GM18499 (cell line): ENCODE measurements around the gene CFAP65.

Source experiments
- ATAC-seq: cut with Tn5 transposase; IDR thresholded peaks from one replicate; pipeline ENCODE4 v1.9.1; 2021; ENCODE audit warnings: moderate number of reproducible peaks; ENCODE audit not compliant: insufficient read depth, unreplicated experiment

Gene CFAP65

DNA sequence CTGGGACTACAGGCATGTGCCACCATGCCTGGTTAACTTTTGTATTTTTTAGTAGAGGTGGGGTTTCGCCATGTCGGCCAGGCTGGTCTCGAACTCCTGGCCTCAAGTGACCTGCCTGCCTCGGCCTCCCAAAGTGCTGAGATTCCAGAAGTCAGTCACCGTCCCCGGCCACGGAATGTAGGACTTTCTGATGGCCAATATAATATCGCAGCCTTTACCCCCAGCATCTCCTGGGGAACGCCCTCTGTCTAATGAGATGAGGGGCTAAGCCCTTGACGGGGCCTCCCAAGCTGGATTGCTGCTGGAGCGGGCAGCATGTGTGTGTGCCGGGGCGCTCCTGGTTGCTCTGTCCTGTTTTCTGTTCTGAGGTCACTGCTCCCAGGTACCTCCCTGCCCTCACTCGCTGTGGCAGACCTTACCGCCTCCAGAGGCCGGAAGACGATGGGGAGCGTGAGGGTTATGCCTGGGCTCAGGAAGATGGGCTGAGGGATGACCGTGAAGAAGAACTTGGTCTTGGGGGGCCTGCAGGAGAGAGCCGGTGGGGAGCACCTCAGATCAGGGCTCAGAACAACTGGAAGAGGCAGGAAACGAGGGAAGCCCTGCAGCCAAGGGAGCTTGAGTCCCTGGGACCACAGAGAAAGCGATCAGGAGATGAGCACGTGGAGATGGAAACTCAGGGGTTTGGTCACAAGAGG is 9.1 kb downstream of the CFAP65 start:
- no peak for ATAC-seq

DNA sequence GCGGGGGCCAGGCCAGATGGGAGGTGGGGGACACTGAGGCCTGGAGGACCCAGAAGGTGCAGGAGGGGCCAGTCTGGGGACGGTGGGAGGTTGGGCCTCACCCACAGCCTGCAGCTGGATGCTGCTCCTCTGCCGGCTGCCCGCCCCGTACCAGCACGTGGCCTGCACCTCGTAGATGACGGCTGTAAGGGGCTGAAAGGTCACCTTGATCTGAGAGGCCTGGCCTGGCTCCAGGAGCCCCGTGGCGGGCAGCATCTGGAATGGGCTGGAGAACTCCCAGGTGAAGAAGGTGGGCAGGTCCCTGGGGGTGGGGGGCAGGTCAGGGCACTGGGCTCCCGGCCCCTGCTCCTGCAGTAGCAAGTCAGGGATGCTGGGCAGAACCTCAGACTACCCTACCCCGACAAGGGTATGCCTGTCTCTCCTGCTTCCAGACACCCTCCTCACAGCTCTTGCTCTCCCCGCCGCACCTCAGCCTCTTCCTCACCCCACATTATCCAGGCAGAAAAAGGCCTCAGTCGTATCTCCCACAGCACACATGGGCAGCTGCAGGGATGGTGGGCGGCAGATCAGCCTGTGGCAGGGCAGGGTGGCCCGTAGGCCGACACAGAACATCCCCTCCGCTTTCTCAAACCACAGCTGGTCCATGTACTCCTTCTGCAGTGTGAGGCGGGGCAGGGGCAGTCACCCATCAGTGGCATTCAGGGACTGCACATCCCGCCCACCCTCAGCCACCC is 10.1 kb downstream of the CFAP65 start:
- no peak for ATAC-seq

DNA sequence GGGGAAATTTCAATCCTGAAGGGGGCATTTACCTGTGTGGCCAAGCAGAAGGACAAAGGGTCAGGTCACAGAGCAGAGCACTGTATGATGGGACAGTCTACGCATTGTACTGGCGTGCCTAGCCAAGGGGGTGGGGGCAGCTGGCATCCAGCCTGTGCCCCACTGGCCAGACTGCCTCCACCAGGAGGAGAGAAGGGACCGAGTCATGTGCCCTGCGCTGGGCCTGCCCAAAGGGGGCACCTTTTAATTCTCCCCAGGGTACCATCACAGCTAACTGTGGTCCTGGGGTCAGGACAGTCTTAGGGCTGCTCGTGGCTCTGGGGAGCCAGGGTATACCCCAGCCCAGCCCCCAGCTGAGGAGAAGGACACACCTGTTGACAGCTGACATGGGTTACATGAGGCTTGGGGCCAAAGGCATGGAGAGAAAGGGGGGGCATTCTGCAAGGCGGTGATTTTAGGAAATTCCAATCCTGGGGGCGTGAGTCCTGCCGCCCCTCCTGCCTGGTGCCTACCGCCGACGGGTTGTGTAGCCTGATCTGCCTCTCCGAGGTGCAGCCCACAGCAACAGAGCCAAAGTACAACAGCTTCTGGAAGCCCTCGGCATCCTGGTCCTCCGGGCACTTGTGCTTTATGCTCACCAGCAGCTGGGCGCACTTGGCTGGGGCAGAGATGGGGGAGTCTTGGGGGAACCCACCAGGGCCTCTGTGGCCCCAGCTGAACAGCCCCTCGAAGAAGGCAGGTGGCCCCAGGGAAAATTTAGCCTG is 11.0 kb downstream of the CFAP65 start:
- ATAC-seq: no peak

DNA sequence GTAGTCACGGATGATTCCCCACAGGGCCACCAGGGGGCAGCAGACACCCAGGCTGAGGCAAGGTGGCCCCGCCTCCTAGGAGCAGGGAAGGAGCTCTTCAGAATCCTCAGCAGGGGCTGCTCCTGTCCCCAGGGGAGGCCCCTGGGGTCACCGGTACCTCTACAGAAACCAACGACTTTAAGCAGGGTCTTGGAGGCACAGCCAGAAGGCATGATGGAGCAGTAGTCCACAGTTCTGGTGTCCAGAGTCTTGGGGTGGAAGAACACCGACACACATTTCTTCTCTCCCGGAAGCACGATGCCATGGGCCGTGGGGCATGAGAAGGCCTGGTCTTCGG is 11.5 kb downstream of the CFAP65 start:
- no peak for ATAC-seq

DNA sequence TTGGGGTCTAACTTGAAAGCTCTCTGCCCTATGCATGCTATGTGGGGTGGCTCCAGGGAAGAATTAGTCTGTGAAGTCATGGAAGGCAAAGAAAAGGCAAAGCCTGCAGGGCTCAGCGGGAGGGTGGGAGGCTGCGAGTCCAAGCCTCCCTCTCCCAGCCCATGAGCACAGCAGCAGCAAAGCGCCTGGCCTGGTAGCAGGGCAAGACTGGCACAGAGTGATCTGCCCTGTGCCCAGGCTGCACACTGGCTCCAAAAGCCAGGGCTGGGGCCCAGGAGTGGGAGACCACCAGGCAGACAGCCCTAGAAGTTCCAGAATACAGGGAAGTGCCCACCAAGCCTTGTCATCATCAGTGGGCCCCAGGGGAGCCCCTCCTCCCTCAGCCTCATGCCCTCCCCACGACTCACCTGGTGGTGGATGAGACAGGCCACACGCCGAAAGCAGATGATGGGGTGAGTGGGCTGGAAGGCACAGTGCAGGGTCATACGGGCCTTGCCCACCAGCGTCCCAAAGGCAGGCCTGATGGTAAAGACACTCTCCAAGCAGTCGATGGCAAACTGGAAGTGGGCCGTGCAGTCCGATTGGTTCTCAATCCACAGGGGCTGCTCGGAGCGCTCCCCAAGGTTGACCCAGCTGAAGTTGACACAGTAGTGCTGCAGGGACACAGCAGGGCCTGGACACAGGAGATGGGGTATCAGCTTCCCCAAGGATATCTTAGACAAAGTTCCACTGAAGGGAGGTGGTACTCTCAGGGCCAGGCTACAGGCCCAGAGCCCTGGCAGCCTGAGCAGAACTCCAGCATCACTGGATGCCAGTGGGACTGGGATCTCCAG is 12.1 kb downstream of the CFAP65 start:
- no peak for ATAC-seq

DNA sequence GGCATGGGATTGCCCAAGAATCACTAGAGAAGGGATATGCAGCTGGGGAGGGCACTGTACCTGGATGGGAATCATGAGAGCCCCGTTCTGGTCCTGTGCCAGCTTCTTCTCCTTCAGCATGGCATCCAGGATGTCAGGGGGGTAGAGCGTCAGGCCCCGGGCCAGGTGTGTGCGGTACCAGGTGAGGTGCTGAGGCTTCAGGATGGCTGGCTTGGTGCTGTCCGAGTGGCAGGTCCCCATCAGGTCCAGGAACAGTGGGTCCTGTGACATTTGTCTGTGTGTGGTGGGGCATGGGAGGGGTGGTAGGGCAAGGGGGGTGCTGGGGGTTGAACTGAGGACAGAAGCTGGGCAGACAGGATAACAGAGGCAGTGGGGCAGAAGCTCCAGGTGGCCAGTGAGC is 13.2 kb downstream of the CFAP65 start:
- ATAC-seq: no peak

DNA sequence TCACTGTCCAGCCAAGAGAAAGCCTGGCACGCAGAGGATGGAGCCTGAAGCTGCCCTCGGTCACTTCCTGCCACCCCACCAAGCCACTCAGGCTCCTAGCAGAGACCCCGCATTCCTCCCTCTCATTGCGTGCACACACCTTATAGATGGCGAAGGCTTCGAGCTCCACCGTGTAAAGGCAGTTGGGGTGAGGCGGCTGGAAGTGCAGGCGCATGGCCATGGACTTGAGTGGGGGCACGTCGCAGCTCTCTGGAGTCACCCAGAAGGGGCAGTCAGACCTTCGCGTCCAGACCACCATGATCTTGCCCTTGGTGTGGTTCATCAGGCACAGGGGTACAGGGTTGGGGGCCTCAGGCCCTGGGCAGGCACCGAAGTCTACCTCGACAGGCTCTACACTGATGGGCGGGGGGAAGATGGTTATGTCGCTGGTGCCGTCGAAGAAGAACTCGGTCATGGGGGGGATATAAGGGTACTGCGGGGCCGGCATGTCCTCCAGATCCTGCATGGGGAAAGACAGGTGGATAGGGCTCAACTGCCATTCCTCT is 13.7 kb downstream of the CFAP65 start:
- ATAC-seq: no peak

DNA sequence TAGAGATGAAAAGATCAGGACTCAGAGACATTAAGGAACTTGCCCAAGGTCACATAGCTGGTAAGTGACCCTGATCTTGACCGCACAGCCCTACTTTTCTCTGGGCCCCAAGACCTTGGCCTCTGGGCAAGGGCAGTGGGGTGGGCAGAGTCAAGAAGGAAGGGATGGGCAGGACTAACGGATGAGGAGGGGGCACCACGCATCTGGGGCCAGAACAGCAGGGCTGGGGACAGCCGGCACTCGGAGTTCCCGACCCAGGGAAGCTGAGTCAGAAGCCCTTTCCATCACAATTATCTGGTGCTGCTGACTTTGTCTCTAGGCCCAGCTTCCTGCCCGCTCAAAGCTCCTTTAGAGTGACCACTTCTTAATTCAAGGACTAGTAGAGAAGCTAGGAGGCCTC is 14.4 kb downstream of the CFAP65 start:
- ATAC-seq: no peak

DNA sequence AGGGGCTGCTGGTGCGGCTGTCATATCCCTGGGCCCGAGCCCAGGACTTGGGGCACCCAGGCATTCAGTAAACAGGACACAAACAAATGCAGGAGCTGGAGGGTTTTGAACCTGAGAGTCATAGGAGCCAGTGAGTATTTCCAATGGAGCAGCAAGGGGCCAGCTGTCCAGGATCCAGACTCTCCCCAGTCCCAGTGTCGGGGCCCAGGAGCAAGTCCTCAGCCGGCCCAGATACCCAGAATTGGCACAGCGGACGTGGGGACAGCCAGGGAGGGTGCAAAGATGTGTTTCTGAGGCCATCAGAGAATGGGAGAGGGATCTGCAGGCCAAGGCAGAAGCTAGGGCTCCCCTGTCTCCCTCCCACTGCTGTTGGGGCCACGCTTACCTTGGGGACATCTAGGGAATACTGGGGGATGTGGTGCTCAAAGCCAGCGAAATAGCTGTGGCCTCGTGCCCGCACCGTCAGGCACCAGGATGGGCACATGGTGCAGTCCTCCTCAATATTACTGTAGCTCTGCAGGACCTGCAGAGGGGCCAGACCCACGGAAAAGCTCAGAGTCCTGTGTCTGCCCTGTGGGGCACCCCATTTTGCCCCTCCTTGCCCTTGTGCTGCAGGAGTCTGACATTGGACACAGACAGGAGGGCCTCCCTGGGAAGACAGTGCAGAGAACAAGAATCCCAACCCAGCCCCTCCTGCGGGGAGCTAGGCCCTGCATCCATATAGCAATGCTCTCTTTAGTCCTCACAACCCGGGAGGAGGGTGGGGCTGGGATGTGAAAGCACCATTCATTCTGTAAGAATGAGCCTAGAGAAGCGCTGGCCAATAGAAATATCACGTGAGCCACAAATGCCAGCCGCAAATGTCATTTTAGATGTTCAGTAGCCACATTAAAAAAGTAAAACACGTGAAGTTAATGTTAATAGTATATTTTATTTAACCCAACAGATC is 15.4 kb downstream of the CFAP65 start:
- ATAC-seq: no peak

DNA sequence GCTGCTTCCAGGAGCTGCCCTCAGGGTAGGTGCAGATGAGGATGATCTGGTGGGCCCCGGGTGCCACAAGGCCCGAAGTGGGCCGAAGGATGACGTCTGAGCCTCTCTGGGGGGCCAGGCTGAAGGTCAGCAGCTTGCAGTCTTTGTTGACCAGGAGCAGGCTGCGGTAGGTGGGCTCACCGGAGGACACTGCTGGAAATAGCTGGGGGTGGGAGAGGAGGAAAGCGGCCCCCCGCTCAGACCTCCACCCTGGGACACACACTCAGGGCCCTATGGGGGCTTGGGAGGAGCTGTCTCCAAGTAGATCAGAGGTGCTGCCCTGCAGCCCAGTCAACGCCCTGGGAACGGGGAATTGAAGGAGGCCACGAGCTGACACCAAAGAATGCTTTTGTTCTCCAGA is 17.3 kb downstream of the CFAP65 start:
- no peak for ATAC-seq

DNA sequence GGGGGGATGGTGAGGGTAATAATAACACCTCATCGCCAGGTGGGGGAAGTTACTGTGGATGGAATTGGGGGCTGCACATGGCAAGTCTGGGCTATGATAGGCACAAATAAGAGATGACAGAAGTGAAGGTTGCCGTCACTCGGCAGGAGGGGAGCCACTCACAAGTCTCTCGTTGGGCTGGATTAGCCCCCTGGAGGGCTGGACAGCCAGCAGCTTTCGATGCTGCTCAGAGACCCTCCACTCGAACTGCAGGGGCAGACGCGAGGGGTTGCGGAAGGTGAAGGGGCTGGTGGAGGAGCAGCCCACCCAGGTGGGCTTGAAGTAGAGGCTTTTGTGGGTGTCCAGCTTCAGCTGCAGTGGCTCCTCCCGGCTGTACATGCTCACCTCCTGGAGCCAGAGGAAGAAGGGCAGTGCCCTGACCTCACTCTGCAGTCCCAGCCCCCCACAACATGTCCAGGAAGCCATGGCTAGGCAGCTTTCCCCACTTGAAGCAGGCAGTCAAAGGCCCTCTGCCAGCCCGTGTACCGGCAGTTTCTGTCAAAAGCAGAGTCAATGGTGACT is 18.2 kb downstream of the CFAP65 start:
- ATAC-seq: no peak

DNA sequence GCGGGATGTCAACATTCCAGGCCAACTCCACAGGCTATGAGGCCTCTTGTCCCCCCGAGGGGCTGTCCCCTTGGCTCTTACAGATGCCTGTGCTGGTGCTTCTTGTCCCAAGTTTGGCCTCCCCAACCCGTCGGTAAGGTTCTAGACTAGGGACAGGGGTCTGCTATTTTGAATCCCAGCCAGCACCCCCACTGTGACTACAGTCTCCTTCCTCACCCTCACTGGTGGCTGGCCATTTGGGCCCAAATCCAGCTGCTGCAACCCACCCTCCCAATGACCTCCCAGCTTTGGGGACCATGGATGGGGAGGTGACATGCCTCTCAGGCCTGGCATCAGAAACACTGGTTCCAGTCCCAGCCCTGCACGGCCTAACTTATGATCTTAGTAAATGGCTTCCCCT is 18.7 kb downstream of the CFAP65 start:
- ATAC-seq: no peak

DNA sequence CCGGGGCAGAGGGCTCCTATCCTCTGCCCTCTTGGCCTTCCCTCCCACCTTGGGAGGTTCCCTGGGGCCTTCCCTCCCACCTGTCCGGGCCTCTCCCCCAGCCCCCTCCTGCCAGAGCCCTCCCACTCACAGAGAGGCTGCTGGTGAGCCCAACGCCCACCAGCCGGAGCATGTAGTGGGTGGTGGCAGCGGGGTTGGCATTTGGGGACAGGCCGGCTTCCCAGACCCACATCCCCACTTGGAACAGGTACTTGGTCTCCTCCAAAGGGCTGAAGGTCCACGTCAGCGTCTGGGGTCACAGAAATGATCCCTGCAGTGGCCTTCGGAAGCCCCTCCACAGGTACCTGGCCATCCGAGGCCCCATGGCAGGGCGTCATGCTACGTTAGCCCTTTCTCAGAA is 19.3 kb downstream of the CFAP65 start:
- ATAC-seq: no peak

DNA sequence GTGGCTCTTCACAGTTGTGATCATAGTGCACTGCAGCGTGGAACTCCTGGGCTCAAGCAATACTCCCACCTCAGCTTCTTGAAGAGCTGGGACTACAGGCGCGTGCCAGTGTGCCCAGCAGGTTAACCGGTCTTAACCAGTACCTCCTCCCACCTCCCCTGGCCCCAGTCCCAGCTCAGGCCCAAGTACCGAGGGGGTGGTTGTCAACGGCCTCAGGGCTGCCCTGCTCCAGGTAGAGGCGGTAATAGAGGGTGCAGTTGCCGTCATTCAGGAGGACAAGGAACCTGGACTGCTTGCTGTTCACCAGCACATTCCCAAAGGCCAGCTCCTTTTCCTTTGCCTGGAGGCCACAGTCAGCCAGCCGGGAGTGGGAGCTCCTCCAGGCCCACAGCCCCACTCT is 19.7 kb downstream of the CFAP65 start:
- no peak for ATAC-seq

DNA sequence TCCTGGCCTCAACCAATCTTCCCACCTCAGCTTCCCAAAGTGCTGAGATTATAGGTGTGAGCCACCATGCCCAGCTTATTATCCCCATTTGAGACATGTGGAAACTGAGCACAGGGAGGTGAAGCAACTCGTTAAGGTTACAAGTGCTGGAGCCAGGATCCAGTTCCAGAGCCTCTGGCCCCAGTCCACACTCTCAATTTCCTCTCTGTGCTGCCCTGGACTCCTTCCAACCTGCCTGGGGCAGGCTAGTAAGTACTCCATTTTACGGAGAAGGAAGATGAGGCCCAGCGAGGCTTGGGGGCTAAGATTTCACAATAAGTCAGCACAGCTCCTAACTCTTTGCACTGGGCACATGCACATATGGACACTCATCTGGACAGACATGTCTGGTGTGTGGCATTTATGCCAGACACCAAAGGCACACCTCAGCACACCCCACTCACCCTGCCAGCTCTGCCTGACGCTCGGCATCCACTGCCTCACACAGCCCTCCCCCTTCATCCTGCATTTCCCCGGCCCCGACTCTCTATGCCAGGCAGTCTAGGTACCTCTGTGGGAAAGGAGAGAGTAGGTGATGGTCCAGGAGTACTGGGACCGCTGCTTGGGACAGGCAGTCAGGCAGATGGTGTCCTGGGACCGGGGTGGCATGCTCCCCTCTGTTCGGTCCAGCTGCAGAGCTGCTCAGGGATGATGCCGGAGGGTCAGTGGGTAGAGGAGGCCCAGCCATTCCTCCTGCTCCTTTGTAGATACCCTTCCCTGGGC is 20.5 kb downstream of the CFAP65 start:
- ATAC-seq: no peak

DNA sequence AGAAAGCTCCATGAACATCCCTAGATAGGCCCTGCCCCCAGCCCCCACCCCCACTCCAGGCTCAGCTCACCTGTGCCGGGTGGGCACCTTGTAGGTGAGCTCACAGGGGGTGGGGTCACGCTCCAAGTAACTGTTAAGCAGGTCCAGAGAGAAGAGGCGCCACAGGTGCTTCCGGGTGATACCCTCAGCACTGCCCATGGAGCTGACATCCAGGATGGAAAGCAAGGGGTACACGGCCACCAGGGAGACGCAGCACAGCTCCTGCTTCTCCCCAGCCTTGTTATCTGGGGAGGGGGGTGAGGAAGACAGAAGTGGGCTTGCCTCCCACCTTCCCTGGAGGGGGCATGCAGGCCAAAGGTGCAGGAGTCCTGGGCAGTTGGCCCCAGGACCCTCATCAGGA is 21.9 kb downstream of the CFAP65 start:
- ATAC-seq: no peak

DNA sequence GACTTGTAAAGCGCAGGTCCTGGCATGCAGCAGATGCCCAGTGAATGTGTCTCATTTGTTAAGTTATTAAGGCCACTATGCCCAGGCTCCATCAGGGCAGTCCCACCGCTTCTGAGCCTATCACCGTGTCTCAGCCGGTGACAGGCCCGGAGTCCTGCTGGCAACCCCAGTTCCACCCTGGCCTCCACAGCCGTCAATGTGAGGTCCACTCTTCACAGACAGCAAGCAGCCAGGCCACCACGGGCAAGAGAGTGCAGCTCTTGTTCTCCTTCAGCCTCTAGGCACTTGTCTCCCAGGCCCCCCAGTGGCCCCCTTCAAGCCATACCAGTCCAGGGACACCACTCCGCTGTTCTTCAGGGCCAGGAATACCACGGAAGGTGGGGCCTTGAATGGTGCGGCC is 22.6 kb downstream of the CFAP65 start:
- ATAC-seq: no peak

DNA sequence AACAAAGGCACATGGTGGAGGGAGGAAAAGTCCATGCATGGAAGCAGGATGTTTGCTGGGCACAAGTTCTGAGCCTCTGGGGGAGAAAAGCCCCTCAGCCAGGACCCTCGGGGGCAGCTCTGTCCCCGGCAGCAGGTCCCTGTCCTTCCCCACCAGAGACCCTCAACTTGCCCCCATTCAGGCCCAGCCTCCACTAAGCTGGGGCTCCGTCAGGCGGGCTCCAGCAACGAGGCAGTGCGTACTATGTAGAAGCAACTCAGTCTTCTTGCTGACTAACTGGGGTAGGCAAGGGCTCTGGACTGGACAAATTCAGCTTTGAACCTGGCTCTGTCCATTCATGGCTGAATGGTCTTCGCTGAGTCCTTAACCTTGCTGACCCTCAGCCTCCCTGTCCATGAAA is 23.0 kb downstream of the CFAP65 start:
- ATAC-seq: no peak
